Coronary artery (tissue), 2 donors: ENCODE data around the gene PROK1.

ENCODE experiments used
- DNase-seq: peaks from one replicate; pipeline ENCODE4 v3.0.0-alpha.2; 2017; ENCODE audit warnings: low spot score
- H3K27ac ChIP-seq, 2 donors: fragments of 200-600 bp; sonication (generic); one replicate each; pipeline ENCODE4 v1.5.1; 2016 to 2019
- H3K4me3 ChIP-seq: fragments of 200-600 bp; sonication (generic); 2 replicates; pipeline ENCODE4 v1.5.1; 2016; ENCODE audit warnings: mild to moderate bottlenecking, moderate library complexity
- TF ChIP-seq, protein P1 (sequence below): fragments of 200-600 bp; sonication (generic); IDR thresholded peaks from one replicate; pipeline ENCODE4 v1.5.1; 2019; ENCODE audit warnings: antibody characterized with exemption

PROK1 gene

DNA sequence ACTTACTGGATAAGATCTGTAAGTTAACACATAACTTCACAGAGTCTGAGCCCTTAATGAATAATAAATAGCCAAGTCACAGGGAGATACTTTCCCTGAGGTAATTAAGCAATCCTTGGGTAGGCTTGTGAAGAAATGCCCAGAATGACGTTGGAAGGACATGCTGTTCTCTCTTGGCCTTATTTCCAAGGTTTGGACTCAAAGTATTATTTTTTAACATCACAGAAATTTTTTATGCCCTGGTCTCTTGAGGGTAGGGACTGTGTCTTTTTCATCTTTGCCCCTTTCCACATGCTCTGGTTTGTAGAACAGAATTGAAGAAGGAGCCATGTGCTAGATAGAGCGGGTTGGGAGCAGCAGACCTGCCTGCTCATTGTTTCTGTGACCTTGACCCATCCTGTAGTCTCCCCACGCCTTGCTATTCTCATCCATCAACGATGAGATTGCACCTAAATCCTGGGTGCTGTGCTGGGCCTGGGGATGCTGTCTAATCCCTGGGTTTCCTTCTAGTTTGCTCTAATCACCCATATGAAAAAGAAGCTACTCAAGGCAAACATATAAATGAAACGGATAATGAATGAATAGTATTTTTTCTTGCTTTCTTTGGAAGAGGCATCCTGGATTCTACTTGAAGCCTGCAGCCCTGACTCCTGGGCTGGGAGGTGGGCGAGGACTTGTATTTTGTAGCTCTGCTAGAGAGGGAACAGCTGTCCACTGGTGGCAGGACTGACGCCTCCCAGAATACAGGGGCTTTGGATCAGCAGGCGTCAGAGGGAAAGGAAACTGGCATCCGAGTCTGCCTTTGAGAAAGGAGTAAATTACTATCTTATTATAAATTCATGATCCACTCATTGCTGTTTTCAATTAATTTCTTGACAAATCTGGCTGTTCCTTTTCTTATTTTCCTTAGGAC lies 26.0 kb upstream of the PROK1 start:
- no peak for DNase-seq
- Histone ChIP-seq H3K4me3 (no peak overlapping the region), H3K27ac (no peak overlapping the region)
- TF ChIP-seq, protein P1, sequence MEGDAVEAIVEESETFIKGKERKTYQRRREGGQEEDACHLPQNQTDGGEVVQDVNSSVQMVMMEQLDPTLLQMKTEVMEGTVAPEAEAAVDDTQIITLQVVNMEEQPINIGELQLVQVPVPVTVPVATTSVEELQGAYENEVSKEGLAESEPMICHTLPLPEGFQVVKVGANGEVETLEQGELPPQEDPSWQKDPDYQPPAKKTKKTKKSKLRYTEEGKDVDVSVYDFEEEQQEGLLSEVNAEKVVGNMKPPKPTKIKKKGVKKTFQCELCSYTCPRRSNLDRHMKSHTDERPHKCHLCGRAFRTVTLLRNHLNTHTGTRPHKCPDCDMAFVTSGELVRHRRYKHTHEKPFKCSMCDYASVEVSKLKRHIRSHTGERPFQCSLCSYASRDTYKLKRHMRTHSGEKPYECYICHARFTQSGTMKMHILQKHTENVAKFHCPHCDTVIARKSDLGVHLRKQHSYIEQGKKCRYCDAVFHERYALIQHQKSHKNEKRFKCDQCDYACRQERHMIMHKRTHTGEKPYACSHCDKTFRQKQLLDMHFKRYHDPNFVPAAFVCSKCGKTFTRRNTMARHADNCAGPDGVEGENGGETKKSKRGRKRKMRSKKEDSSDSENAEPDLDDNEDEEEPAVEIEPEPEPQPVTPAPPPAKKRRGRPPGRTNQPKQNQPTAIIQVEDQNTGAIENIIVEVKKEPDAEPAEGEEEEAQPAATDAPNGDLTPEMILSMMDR = no peak

DNA sequence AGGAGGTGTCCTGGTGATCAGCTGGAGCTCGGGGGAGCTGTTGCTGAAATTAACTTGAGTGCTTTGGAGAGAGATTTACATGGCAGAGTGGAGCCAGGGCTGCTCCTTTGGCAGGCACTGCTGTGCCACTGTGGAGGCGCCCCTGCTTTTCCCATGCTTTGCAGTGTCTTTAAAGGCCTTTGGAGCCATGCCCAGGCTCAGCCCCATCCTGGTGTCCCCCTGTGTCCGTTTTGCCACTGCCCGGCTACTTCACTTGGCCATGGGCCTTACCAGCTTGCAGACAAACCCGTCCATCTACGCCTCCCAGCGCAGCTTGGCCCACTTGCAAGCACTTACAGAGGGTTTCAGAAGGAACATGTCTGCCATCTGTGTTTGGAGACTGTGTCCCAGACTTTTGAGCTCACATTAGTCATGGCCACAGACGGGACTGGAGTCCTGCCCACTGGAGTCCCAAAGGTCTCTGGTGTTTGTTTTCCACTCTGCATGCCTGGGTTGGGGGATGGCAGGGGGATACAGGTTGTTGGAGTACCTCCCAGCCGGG lies 25.3 kb upstream of the PROK1 start:
- H3K27ac ChIP-seq = peak overlapping the region in 1 of 2 donors; percentile 44
- TF ChIP-seq, protein P1 = no peak
- DNase-seq = no peak
- no peak overlapping the region for H3K4me3 ChIP-seq

DNA sequence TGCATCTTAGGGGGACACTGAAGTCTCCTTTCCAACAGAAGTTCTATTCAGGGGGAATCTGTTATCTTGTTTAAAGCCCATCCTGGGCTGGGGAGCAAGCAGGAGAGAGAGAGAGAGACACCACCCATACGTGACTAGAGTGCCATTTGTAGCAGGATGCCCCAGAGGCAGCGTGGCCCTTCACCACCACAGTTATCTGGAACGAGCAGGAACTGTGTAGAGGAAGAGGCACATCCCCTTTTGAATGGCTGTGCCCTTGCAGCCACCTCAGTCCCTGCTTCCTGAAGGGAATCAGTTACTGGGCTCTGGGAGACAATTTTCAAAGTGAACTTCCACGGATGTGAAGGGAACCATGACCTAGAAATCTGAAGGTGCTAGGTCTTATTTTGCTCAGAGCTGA lies 24.1 kb upstream of the PROK1 start:
- TF ChIP-seq, protein P1 = no peak
- Histone ChIP-seq H3K4me3 (no peak overlapping the region), H3K27ac (no peak overlapping the region)
- DNase-seq = no peak

DNA sequence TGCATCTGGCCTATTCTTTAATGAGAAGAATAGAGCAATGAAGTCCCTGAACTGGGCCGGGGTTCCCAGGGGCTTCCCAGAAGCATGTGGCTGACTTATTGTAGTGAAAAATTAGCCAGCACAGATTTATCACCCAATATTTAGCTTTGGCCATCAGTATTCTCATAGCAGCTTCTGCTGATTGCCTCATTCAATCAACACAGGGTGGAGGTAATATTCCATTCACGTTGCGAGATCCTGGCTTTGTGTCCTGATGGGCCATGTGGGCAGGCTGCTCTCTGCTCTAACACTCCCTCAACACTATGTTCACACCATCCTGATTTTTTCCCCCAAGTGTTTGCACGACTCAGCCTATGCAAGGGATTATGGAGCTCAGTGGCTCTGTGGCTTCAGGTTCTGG lies 22.0 kb upstream of the PROK1 start:
- no peak for DNase-seq
- TF ChIP-seq, protein P1 = no peak
- Histone ChIP-seq H3K27ac (peak overlapping the region in 1 of 2 donors; percentile 22), H3K4me3 (no peak overlapping the region)

DNA sequence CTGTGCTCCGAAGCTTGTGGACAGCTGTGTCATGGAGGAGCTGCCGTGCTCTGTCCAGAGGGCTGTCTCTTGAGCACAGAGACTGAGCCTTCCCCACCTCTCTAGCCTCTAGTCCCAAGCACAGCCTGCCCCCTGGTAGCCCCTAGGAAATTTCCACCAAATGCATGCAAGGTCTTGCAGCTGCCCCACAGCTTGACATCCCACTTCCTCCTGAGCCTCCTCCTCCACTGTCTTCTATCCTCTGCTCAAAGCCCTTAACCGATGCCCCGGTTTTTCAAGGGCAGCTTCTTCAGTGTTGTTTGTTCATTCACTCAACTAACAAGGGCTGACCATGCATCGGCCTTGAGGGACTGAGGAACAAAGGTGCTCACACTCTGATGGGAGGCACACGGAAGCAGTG lies 20.6 kb upstream of the PROK1 start:
- no peak overlapping the region for H3K27ac ChIP-seq
- TF ChIP-seq, protein P1 = no peak
- no peak for DNase-seq
- no peak overlapping the region for H3K4me3 ChIP-seq

DNA sequence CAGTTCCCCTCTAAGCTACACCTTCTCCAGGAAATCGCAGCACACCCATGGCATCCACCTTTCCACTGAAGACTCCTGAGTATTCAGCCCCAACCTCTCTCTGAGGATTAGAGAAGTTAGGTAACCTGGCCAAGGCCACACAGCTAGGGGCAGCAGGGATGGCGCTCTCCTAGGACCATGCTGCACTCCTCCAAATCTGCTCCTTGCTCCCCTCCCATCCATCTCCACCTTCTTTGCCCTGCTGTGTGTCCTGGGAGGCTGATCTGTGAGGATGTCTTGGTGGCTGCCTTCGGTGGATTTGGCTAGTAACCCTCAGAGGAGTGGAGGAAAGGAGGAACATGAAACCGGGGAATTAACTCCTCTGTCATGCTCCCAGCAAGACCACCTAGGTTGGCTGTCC lies 20.0 kb upstream of the PROK1 start:
- no peak for DNase-seq
- TF ChIP-seq, protein P1 = no peak
- no peak overlapping the region for H3K27ac ChIP-seq
- H3K4me3 ChIP-seq = no peak overlapping the region

DNA sequence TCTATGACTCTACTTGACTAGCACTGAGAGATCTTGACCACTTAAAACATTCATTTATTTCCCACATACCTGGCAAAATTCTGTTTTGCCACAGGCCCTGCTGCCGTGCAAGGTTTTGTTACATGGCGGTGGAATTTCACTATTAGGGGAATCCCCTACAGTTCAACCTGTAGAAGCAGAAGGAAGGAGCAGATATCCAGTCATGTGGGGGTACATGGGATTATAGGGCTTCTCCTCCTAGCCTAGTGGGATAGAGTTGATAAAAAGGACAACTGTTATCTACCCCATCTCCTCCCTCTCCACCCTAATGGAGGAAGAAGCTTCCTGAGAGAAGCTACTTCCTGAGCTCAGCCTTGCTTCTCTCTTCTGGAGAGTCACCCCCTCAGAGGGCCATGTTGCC lies 17.7 kb upstream of the PROK1 start:
- H3K27ac ChIP-seq = no peak overlapping the region
- TF ChIP-seq, protein P1 = no peak
- no peak for DNase-seq
- H3K4me3 ChIP-seq = no peak overlapping the region
